Nephron (organoid): Measurements from ENCODE around the gene VAC14.

Experiments
- H3K27ac Mint-ChIP-seq, 3 experiments: 2 replicates each; pipeline ENCODE4 v1.8.0; 2020; ENCODE audit warnings: mixed read lengths in 3 of 3, mild to moderate bottlenecking in 2 of 3, moderate library complexity in 1 of 3
- H3K27me3 Mint-ChIP-seq: 2 replicates; pipeline ENCODE4 v1.8.0; 2021; ENCODE audit warnings: low read depth, mild to moderate bottlenecking, moderate library complexity, mixed read lengths
- H3K36me3 Mint-ChIP-seq: 2 replicates; pipeline ENCODE4 v1.8.0; 2020; ENCODE audit warnings: low read depth, mixed read lengths
- H3K4me1 Mint-ChIP-seq: 2 replicates; pipeline ENCODE4 v1.8.0; 2020; ENCODE audit warnings: mixed read lengths
- H3K4me3 Mint-ChIP-seq, 3 experiments: 2 replicates each; pipeline ENCODE4 v1.8.0; 2020; ENCODE audit warnings: mild to moderate bottlenecking in 3 of 3, mixed read lengths in 3 of 3, moderate library complexity in 2 of 3
- H3K9me3 Mint-ChIP-seq: 2 replicates; pipeline ENCODE4 v1.8.0; 2020; ENCODE audit warnings: mixed read lengths
- TF ChIP-seq, protein P1 (sequence below), 3 experiments: fragments of 200-600 bp; sonication (generic); IDR thresholded peaks; one replicate each; pipeline ENCODE4 v1.5.0; 2021; ENCODE audit warnings: antibody characterized with exemption in 3 of 3; ENCODE audit not compliant: unreplicated experiment in 3 of 3

Gene VAC14

GRCh38 chr16:70660672-70661350 is 140.1 kb downstream of the VAC14 start:
- H3K9me3 Mint-ChIP-seq: no peaks in the 10 kb centered on the region
- peak overlapping the region in 1 of 3 experiments; percentile 78 for H3K27ac Mint-ChIP-seq
- H3K4me3 Mint-ChIP-seq: no peak overlapping the region
- TF ChIP-seq, protein P1, sequence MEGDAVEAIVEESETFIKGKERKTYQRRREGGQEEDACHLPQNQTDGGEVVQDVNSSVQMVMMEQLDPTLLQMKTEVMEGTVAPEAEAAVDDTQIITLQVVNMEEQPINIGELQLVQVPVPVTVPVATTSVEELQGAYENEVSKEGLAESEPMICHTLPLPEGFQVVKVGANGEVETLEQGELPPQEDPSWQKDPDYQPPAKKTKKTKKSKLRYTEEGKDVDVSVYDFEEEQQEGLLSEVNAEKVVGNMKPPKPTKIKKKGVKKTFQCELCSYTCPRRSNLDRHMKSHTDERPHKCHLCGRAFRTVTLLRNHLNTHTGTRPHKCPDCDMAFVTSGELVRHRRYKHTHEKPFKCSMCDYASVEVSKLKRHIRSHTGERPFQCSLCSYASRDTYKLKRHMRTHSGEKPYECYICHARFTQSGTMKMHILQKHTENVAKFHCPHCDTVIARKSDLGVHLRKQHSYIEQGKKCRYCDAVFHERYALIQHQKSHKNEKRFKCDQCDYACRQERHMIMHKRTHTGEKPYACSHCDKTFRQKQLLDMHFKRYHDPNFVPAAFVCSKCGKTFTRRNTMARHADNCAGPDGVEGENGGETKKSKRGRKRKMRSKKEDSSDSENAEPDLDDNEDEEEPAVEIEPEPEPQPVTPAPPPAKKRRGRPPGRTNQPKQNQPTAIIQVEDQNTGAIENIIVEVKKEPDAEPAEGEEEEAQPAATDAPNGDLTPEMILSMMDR (IDR thresholded peaks at IDR 0.05; ENCODE audit: unreplicated experiment in 3 of 3): no peak
- H3K4me1 Mint-ChIP-seq: peaks cover 21% of the 10 kb centered on the region
- H3K27me3 Mint-ChIP-seq: no peaks in the 10 kb centered on the region
- peaks cover 8% of the 10 kb centered on the region for H3K36me3 Mint-ChIP-seq

GRCh38 chr16:70659953-70660671 is 140.8 kb downstream of the VAC14 start:
- H3K27ac Mint-ChIP-seq: no peak overlapping the region
- H3K4me1 Mint-ChIP-seq: peaks cover 21% of the 10 kb centered on the region
- peaks cover 1% of the 10 kb centered on the region for H3K36me3 Mint-ChIP-seq
- no peak overlapping the region for H3K4me3 Mint-ChIP-seq
- no peaks in the 10 kb centered on the region for H3K27me3 Mint-ChIP-seq
- TF ChIP-seq, protein P1 (IDR thresholded peaks at IDR 0.05; ENCODE audit: unreplicated experiment in 3 of 3): no peak
- no peaks in the 10 kb centered on the region for H3K9me3 Mint-ChIP-seq

- Mint-ChIP-seq H3K4me3 (no peak overlapping the region), H3K27ac (no peak overlapping the region), H3K27me3 (no peaks in the 10 kb centered on the region)
Observed at GRCh38 chr16:70659546-70659945, 141.4 kb downstream of the VAC14 start.

GRCh38 chr16:70658921-70659320 is 142.0 kb downstream of the VAC14 start:
- no peaks in the 10 kb centered on the region for H3K27me3 Mint-ChIP-seq
- H3K4me1 Mint-ChIP-seq: peaks cover 22% of the 10 kb centered on the region
- TF ChIP-seq, protein P1 (IDR thresholded peaks at IDR 0.05; ENCODE audit: unreplicated experiment in 3 of 3): no peak
- H3K9me3 Mint-ChIP-seq: no peaks in the 10 kb centered on the region
- H3K36me3 Mint-ChIP-seq: no peaks in the 10 kb centered on the region
- H3K27ac Mint-ChIP-seq: no peak overlapping the region
- no peak overlapping the region for H3K4me3 Mint-ChIP-seq

More at GRCh38 chr16:70659546-70659945, 141.4 kb downstream of the VAC14 start:
- peaks cover 21% of the 10 kb centered on the region for H3K4me1 Mint-ChIP-seq
- TF ChIP-seq, protein P1 (IDR thresholded peaks at IDR 0.05; ENCODE audit: unreplicated experiment in 3 of 3): no peak
- H3K36me3 Mint-ChIP-seq: no peaks in the 10 kb centered on the region
- H3K9me3 Mint-ChIP-seq: no peaks in the 10 kb centered on the region

DNA sequence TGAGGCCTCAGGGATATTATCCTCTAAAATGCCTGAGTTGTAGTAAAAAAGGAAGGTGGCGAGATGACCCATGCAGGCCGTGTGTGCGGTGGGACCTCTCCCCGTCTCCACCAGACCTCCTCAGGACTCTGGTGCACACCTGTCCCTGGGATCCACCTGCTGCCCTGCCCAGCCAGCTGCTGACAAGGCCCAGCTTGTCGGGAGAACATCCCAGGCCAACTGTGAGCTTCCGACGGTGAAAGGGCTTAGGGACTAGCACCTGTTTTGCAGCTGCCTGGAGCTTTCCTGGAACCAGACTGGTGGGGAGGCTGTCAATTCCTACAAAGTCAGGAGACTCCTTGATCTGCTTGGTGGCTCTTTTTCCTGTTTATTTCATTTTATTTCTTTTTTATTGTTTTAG is 143.0 kb downstream of the VAC14 start:
- Mint-ChIP-seq H3K4me3 (no peak overlapping the region), H3K27me3 (no peaks in the 10 kb centered on the region), H3K36me3 (no peaks in the 10 kb centered on the region), H3K9me3 (no peaks in the 10 kb centered on the region), H3K4me1 (peaks cover 27% of the 10 kb centered on the region), H3K27ac (peak overlapping the region in 1 of 3 experiments; percentile 35)
- TF ChIP-seq, protein P1 (IDR thresholded peaks at IDR 0.05; ENCODE audit: unreplicated experiment in 3 of 3): no peak
